ENCODE results near the gene CLK1. TPM values are rescaled to one million over a fixed set of nuclear protein-coding genes. Genes with fewer than 3 reads are reported as not detected.

CLK1 gene
- total and polyA plus RNA-seq, 2 experiments from 2014 or later, result 65.2 to 108 TPM

- Histone ChIP-seq H3K27ac (no peak overlapping the region), H3K9me3 (ENCODE audit: low read depth) (no peaks in the 10 kb centered on the region), H3K36me3 (peaks cover 42% of the 10 kb centered on the region), H3K4me3 (no peak overlapping the region), H3K27me3 (no peaks in the 10 kb centered on the region), H3K4me1 (ENCODE audit: low read depth) (peaks cover 16% of the 10 kb centered on the region)
- no peak for DNase-seq (ENCODE audit: low read depth in 1 of 2, low spot score in 1 of 2)
- TF ChIP-seq CTCF (IDR thresholded peaks at IDR 0.05; ENCODE audit: low read depth, low read length), result no peak
These were observed 9.1 kb upstream of the CLK1 start for GRCh38 chr2:200873560-200873959.

GRCh38 chr2:200871151-200871550, 6.7 kb upstream of the CLK1 start:
- Histone ChIP-seq H3K4me3 (no peak overlapping the region), H3K27ac (no peak overlapping the region), H3K9me3 (ENCODE audit: low read depth) (no peaks in the 10 kb centered on the region), H3K4me1 (ENCODE audit: low read depth) (no peaks in the 10 kb centered on the region), H3K27me3 (no peaks in the 10 kb centered on the region), H3K36me3 (peaks cover 35% of the 10 kb centered on the region)
- no peak for DNase-seq (ENCODE audit: low read depth in 1 of 2, low spot score in 1 of 2)
- TF ChIP-seq CTCF (IDR thresholded peaks at IDR 0.05; ENCODE audit: low read depth, low read length), result no peak

GRCh38 chr2:200869014-200869413, 4.6 kb upstream of the CLK1 start:
- peaks cover 17% of the 10 kb centered on the region for H3K36me3 ChIP-seq
- DNase-seq (ENCODE audit: low read depth in 1 of 2, low spot score in 1 of 2), result no peak
- H3K9me3 ChIP-seq (ENCODE audit: low read depth), result no peaks in the 10 kb centered on the region
- no peak overlapping the region for H3K27ac ChIP-seq
- no peak overlapping the region for H3K4me3 ChIP-seq
- peaks cover 7% of the 10 kb centered on the region for H3K4me1 ChIP-seq (ENCODE audit: low read depth)
- H3K27me3 ChIP-seq, result no peaks in the 10 kb centered on the region
- TF ChIP-seq CTCF (IDR thresholded peaks at IDR 0.05; ENCODE audit: low read depth, low read length), result no peak

GRCh38 chr2:200863782-200864175, 679 bp downstream of the CLK1 start:
- peak in 1 of 2 donors; percentile 31 for DNase-seq (ENCODE audit: low read depth in 1 of 2, low spot score in 1 of 2)
- Histone ChIP-seq H3K4me1 (ENCODE audit: low read depth) (peaks cover 31% of the 10 kb centered on the region), H3K27ac (peak overlapping the region; percentile 99), H3K27me3 (no peaks in the 10 kb centered on the region), H3K36me3 (peaks cover 25% of the 10 kb centered on the region), H3K9me3 (ENCODE audit: low read depth) (no peaks in the 10 kb centered on the region), H3K4me3 (peak overlapping the region; percentile 65)
- no peak for TF ChIP-seq CTCF (IDR thresholded peaks at IDR 0.05; ENCODE audit: low read depth, low read length)

- peak overlapping the region; percentile 99 for H3K27ac ChIP-seq
- no peaks in the 10 kb centered on the region for H3K9me3 ChIP-seq (ENCODE audit: low read depth)
- peaks cover 31% of the 10 kb centered on the region for H3K4me1 ChIP-seq (ENCODE audit: low read depth)
- H3K27me3 ChIP-seq, result no peaks in the 10 kb centered on the region
- peaks cover 35% of the 10 kb centered on the region for H3K36me3 ChIP-seq
- no peak for TF ChIP-seq CTCF (IDR thresholded peaks at IDR 0.05; ENCODE audit: low read depth, low read length)
- DNase-seq (ENCODE audit: low read depth in 1 of 2, low spot score in 1 of 2), result peak; percentile 52 to 67
- peak overlapping the region; percentile 65 for H3K4me3 ChIP-seq
These were observed 1.9 kb downstream of the CLK1 start for GRCh38 chr2:200862532-200863000.
